HEK293 (cell line): Measurements from ENCODE around the gene MBNL2.

ENCODE experiments used
- ATF2 ChIP-seq: fragments of 450-650 bp; formaldehyde crosslinking; IDR thresholded peaks from 2 replicates; pipeline ENCODE4 v1.5.1; 2016; ENCODE audit warnings: missing biosample characterization, missing genetic modification characterization, low read depth
- CTCF ChIP-seq: fragments of 450-650 bp; formaldehyde crosslinking; IDR thresholded peaks from 2 replicates; pipeline ENCODE4 v1.5.1; 2016; ENCODE audit warnings: missing biosample characterization, missing genetic modification characterization
- GLI4 ChIP-seq: fragments of 450-650 bp; formaldehyde crosslinking; IDR thresholded peaks from 2 replicates; pipeline ENCODE4 v1.5.1; 2016; ENCODE audit warnings: missing biosample characterization, missing genetic modification characterization
- PRDM1 ChIP-seq: fragments of 450-650 bp; formaldehyde crosslinking; IDR thresholded peaks from 2 replicates; pipeline ENCODE4; 2016; ENCODE audit warnings: missing biosample characterization, missing genetic modification characterization
- SP3 ChIP-seq: fragments of 450-650 bp; formaldehyde crosslinking; IDR thresholded peaks from 2 replicates; pipeline ENCODE4 v1.5.1; 2016; ENCODE audit warnings: missing biosample characterization, missing genetic modification characterization
- ZBTB17 ChIP-seq: fragments of 450-650 bp; formaldehyde crosslinking; IDR thresholded peaks from 2 replicates; pipeline ENCODE4 v1.5.1; 2016; ENCODE audit warnings: missing biosample characterization, missing genetic modification characterization
- ZFHX2 ChIP-seq: fragments of 450-650 bp; formaldehyde crosslinking; conservative IDR thresholded peaks from 2 replicates; pipeline ENCODE4 v1.5.1; 2016; ENCODE audit warnings: missing biosample characterization, missing genetic modification characterization
- ZNF513 ChIP-seq: fragments of 450-650 bp; IDR thresholded peaks from 2 replicates; pipeline ENCODE4 v1.5.1; 2018; ENCODE audit warnings: missing biosample characterization, missing genetic modification characterization
- ZNF747 ChIP-seq: fragments of 450-650 bp; formaldehyde crosslinking; IDR thresholded peaks from 2 replicates; pipeline ENCODE4 v1.5.1; 2016; ENCODE audit warnings: missing biosample characterization, missing genetic modification characterization

- TF ChIP-seq ZBTB17 (tag by site-specific recombination): no peak
- TF ChIP-seq ZNF747: no peak
- no peak for TF ChIP-seq ZFHX2 (tag by site-specific recombination)
- no peak for TF ChIP-seq PRDM1 (tag by site-specific recombination)
- TF ChIP-seq ATF2 (tag by site-specific recombination): no peak
- no peak for TF ChIP-seq SP3
- TF ChIP-seq CTCF (tag by site-specific recombination): no peak
- no peak for TF ChIP-seq GLI4 (tag by site-specific recombination)
- TF ChIP-seq ZNF513: no peak
Observed at GRCh38 chr13:97266332-97266731, 44.2 kb downstream of the MBNL2 start.
